AG08395 (cell line): ENCODE results near the gene NRXN2.

ENCODE experiments used
- DNase-seq: peaks from one replicate; pipeline ENCODE4 v3.0.0; 2012; ENCODE audit warnings: mixed read lengths, low spot score

Gene NRXN2

DNA sequence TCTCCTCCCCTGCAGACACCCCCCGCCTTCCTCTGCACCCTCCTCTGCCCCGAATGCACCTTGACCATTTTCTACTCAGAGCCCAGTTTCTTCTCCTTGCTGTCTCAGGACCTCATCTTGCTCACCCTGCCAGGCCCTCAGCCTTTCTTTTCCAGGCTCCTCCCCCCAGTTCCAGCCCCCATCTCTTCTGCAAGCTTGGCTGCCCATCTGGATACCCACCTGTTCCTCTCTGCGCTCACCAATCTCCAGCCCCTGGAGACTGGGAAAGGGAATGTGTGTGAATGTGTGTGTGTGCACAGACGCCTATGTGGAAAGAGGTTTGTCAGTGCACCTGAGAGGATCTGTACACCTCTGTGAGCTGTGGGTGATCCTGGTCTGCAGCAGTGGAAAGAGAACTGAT, 95.6 kb downstream of the NRXN2 start:
- no peak for DNase-seq

DNA sequence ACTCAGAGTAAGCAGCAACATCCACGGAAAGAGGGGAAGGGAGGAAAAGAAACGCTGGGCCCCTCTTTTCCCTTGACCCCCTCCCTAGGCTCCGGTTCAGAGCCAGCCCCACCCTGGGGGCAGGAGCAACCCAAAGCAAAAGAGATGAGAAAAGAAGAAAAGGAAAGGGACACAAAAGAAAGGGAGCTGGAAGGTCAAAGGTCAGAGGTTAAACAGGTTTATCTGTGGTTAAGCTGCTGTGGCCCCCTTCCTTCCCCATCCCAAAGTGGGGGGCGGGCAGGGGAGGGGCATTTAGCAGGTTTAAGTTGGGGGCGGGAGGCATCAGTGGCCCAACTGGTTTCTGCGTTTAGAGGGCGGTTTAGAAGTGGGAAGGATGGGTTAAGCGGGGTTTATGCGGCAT, 96.4 kb downstream of the NRXN2 start:
- DNase-seq, result no peak

DNA sequence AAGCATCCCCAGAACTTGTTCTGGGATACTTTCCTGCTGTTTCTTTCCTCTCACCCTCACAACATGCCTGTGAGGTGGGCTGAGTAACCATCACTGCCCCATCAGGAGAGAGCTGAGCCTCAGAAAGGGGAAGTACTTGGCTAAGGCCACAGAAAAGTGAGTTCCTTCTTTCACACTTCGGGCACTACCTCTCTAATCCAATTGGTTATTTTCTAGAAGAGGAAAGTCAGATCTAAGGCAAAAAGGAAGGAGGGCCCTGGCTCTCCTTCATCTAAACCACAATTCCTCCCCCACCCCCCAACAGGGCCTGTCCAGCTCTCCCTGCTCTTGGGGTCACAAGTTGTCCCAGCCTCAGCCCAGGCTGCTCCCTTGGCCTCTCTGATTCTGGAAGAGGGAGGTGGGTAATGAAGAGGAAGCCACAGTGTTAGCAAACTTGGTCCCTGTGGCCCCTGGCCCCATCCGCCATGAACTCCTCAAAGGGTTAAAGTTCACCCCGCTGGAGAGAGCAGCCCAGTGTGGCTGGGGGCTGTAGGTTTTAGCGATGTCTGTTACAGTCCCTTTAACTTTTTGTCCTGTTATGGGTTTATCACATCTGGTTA, 98.0 kb downstream of the NRXN2 start:
- DNase-seq, result no peak

DNA sequence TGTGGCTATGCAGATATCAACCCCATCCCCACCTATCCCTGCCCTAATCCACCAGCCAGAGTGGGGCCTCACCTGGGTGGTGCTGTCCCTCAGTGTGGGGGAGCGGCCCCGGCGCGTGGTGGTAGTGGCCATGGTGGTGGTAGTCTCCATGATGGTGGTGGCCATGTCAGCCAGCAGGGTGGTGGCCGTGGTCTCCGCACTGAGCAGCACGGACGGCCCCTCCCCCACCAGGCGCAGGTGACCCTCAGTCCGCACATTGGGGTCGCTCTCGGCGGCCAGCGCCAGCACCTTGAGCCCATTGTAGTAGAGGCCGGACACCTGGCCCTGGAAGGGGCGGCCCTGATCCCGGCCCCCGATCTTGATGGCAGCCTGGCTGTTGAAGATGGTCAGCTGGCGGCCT, 100.3 kb downstream of the NRXN2 start:
- DNase-seq, result no peak

DNA sequence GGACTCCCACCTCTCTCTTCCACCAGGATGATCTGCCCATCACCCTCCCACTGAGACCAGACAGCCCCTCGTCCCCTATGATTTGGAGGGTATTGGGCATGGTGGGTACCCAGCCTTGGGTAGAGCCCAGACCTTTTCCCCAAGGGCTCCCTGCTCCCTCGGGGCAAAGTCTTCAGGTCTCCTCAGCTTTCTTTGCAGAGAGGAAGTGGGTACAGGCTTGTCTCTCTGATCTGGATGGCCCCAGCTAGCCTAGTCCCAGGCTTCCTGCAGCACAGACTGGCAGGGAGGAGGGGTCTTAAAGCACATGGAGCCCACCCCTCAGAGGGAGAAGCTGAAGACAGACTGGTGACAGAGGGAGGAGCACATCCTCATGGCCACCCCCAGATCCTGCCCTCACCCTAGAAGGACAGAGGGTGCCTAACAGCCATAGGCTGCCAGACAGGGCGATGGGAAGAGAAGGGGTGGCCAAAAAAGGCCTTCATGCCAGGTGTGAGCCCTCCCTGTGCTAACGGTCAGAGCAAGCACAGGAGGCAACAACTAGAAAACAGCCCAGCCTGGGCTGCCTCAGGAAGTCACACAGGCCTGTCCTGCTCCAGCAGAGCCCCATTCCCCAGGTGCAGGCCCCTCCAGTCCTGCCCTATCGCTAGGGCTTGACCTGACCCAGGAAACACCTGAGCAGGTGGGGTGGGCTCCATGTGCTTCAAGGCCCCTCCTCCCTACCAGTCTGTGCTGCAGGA, 101.5 kb downstream of the NRXN2 start:
- no peak for DNase-seq

DNA sequence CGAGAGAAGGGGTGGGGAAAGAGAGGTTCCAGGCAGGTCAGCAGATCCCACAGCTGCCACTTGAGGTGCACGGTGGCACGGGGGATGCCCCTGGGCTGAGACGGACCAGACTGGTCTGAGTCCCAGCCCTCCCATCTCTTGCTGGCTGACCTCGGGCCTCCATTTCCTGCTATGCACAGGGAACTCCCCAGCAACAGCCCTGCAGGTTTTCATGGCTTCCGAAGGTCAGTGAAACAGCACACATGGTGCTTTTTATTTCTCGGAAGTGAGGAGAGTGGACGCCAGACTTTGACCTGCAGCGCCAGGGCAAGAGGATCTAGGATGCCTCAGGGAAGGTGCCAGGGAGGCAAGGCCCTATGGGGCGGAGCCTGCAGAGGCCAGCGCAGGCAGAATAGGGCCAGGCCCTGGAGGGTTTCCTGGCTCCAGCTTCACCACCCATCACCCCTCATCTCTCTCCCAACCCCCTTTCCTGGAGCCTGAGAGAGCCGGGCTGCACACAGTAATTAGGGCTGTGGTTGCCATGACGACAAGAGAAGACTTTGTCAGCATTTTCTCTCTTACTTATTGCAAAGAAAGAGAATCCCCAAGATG, 102.5 kb downstream of the NRXN2 start:
- no peak for DNase-seq

DNA sequence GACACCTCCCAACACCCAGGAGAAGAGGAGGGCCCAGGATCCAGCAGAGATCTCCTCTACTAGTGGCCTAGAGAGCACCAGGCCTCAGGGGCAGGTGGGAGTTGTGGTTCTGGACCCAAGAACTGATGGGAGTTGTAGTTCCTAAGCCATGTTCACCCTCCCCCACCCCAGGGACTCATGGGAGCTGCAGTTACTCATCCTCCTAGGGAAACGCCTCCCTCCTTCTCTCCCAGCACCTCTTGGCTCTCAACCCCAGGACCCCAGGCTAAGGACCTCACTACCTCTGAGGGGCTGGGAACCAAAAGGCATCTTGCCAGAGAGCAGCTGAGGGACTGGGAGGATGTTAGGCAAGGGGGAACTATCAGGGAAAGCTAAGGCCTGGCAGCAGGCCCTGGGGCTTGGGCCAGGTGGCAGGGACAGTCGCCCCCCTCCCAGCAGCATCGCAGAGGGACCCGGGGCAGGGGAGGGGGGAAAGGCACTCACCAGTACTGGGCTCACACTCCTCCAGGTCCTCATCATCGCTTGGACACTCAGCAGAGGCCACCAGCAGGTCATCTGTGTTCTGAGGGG, 103.1 kb downstream of the NRXN2 start:
- DNase-seq, result peak; percentile 42

DNA sequence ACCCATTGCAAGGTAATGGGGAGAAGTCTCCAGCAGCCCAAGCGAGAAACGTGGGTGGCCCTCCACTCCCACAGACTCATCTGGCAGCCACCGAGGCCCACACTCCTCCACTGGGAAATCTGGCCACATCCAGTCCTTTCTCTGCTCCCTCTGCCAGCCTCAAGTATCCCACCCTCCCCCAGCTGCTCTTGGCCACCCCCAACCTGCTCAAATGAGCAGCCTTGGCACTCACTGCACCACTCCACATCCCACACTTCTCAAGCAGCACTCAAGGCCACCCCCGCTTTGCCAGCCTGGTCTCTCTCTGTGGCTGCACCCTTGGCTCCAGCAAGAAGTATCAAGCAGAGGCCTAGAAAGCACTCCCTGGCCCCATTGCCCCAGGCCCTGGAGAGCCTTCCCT, 103.8 kb downstream of the NRXN2 start:
- no peak for DNase-seq

DNA sequence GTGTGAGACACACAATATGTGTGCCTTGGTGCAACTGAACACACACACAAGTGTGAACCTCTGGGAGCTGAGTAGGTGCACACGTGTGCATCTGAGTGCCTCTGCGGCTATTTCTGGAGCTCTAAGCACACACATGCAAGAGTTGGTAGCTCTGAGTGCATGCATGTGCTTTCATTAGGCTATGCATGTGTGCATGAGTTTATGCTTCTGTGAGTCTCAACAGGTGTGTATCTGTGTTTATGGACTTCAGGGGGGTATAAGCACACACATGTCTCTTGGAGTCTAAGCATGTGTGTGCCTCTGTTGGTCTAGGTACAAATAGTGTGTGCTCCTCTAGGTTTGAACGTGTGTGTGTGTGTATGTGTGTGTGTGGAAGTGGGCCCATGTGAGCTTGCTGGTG, 106.2 kb downstream of the NRXN2 start:
- DNase-seq, result no peak

DNA sequence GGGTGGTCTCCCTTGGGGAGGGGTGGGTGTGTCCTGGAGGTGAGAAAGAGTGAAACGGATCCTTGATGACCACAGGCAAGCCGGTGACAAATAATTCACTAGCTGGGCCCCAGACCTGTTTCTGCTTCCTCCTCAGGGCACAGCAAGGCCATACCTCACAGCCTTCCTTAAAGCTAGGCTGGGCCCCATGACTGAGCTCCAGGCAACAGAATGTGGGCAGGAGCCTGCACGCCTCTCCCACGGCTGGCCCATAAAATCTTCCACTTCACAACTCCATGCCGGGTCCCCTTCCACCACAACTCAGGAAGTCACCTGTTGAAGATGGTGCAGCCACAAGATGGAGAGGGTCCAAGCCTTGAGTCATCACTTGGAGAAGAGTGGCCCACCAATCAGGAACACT, 108.1 kb downstream of the NRXN2 start:
- DNase-seq, result no peak

DNA sequence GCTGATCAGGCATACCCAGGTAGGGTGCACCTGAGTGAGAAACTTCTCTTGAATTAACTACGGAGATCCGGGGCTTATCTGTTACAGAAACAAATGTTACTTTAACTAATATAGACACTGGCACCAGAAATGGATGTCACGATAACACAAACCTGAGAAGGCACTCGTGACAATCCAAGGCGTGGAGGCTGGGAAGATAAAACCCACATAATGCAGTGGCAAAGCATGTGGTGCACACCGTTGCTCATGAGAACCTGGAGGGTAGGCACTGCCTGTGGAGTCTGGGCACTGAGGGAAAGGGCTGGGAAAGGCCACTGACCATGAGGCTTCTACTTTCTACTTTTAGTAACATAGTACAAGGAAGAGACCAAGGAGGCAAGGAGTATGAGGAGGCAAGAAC, 109.3 kb downstream of the NRXN2 start:
- DNase-seq, result no peak

DNA sequence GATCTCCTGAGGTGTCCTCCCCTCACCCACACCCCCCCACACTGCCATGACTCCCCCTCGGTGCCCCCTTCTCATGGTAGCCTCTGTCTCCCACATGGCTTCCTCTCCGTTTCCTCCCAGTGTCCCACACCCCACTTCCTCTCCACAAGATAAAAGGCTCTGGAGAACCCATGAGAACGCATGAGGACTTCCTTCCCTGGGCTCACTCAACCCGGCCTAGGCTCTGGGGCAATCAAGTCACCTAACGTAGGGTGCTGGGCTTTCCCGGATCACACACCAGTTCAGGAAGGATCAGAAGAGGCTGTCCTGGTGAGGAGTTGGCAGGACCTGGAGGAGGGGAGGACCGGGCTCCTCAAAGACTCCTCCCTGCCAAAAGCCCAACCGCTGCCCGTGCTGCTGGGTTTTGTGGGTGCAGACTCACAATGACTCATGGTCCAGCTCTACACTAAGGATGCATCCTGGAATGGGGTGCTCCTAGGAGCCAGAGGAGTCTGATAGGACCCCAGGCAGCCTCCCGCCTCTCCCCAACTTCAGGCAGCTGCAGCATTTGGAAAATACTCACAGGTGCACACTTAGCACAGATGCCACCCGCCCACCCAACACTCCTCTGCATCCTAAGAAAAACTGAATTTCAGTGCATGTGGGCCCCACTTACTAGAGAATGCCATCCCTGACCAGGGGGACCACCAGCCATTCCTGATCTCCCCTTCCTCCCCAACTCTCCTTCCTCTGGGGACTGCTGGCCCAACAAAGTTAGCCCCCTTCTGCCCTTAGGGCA, 110.9 kb downstream of the NRXN2 start:
- no peak for DNase-seq

DNA sequence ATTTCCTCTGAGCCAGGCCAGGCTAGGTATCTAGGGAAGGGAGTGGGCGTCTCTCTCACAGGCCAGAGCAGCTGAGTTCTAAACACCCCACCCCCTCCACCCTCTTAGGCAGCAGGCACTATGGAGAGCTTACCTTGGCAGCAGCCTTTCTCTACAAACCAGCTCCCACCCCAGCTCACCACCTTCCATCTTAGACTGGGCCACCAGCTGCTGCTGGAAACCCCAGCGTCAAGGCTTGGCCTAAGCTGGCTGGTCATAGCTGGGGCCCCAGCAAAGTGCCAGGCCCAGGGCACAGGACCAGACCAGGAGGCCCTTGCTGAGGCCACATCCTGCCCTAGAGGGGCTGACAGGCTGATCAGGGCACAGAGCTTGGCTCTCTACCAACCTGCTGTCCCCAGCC, 111.8 kb downstream of the NRXN2 start:
- DNase-seq, result no peak

DNA sequence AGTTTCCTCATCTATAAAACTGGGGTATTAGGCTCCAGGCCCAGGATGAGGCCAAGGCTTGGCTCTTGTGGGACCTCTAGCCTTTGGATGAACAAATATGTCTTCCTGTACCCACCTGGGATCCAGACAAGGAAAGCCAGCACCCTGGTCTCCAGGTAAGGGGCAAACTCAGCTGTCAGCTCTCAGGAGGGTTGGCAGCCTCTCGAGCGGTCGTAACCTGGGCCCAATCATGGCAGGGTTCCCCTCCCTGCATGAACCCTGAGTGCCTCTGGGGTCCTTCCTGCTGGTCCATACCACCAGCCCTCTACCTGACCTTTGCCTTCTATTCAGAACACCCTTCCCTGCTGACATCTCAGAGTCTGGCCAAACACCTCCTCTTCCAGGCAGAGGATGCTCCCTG, 112.4 kb downstream of the NRXN2 start:
- DNase-seq, result no peak

DNA sequence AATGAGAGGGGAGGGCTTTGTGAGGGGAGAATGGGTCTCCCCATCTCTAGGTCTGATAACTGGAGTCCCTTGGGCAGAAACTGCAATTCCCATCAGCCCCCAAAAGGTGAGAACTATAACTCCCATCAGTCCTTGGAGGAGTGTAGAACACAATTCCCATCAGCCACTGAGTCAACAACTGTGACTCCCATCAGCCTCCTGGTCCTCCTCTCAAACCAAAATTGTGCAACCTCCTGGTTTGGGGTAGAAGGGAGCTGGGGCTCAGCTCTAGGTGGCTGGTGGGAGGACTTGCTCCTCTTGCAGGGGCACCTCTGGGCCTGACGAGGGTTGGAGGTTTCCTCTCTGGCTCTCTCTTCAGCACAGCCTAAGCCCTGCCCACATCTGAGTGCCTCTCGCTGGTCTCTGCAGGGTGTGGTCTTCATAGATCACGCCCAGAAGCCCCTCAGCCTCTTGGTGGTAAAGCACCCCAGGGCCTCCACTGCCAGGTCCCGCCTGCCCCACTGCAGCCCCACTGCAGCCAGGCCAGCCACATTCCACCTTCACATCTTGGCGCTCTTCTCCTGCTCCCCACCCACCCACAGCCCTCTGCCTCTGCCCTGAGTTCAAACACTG, 113.5 kb downstream of the NRXN2 start:
- peak; percentile 26 for DNase-seq

DNA sequence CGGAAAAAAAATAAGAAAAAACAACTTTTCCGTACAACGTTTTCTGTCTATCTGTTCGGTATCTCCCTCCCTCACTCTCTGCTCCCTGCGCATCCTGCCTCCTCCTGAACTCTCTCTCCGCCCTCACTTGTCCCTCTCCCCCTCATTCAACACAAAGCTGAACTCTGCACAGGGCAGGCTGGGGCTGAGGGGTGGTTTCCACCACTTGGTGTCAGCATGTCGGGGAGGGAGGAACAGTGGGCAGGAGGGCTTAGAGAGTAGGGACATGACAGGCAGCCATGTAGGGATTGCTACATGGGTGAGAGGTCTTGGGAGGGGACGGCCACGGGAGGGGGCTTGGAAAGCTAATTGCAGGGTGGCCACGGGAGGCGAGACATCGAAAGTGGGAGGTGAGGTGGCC, 114.4 kb downstream of the NRXN2 start:
- no peak for DNase-seq

DNA sequence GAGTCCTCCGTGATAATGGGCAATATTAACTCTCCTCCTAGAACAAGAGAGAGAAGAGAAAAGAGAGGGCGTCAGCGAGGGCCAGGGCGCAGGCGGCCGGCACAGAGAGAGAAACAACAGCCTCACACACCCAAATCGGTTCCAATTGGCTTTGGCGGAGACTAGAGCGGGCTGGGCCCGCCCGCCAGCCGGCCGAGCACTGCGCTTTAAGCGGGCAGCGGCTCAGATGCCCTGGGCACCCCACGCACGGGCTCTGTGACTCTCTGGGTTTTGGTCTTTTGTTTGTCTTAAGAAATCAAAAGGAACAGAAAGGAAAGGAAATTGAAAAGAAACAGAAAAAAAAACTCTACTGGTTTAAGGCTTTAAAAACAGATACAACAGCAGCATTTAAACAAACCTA, 115.0 kb downstream of the NRXN2 start:
- peak; percentile 76 for DNase-seq

DNA sequence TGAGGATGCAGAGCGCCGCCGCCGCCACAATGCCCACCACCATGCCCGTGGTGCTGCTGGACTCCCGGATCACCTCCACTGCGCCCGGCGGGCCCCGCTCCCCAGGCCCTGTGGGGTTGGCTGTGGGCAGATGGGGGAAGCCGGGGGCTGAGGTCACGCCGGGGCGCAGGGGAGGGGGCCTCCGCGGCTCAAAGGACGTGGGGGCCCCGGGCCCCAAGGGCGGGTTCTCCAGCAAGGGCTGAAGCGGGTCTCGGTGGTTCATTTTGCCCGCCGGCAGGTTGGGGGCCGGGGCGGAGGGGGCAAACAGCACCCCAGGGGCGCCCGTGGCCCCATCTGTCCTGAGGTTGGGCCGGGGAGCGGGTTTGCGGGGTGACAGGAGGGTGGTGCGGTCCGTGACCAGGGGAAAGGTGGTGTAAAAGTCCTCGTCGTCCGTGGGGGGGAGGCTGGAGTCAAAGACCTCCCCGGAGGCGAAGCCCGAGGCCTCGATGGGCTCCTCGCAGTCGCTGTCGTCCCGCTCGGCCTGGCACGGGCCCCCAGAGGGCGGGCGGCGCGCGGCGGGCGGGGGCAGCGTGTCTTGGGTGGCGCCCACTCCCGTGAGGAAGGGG, 115.5 kb downstream of the NRXN2 start:
- DNase-seq, result no peak

DNA sequence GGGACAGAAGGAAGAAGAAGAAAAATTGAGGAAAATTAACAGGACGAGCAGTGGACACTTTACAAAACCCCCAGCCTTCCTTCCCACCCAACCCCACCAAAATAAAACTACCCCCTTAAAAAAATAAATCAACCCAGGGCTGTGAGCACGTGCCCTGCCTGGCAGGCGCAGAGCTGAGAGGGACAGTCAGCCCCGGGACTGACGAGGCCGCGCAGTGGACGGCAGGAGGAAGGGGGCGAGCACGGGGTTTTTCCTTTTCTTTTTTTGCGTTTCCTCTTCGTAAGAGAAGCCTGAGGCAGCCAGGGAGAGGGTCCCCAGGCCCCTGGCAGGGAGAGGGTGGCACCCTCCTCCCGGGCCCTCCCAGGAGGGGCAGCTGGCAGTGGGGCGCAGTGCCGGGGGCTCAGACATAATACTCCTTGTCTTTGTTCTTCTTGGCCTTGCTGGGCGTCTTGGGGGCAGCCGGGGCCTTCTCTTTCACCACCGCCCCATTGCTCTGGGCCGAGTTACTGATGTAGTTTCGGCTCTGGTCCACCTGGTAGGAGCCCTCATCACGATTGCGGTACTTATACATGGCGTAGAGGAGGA, 116.1 kb downstream of the NRXN2 start:
- DNase-seq, result no peak

DNA sequence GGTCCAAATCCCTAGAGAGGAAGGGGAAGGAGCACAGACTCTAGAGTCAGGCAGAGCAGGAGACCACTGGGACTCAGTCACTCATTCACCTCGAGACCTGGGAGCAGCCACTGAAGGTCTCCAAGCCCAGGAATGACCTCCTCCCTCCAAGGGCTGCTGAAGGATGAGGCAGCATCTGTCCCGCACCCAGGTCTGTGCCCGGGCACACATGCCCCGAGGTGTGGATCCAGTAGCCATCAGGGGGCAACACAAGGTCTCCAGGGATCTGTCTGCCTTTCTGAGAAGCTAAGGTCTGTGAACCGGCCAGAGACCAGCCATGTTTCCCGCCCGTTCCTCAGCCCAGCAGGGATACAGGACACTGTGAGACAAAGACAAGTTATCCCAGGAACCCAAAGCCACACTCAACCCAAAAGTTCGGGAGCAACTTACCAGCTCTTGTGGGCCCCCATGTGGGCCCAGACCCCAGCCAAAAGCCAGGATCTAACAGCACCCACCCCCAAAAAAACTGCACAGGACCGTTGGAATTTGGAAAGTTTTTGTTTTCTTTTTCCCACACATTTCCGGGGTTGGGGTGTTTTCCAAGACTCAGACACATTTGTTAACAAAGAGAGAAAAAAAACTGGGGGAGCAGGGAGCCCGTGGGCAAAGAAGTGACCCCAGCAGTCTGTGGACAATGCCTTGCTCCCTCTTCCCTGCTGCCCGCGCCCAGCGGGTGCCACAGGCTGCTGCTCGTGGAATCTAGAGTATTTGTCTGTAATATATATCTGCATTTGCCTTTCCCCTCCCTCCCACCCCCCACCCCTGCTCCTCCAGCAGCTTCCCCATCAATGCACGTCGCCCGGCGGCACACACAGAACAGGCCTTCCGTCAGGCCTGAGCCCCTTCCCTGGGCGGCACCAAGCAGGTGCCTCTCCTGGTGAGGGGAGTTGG, 117.1 kb downstream of the NRXN2 start:
- no peak for DNase-seq
